ENCODE measurements around the gene TMEM60. TPM values are rescaled to one million over a fixed set of nuclear protein-coding genes. Genes with fewer than 3 reads are reported as not detected.

TMEM60 gene
- total and polyA plus RNA-seq, 12 donors = 4.7 to 15.6 (median 7.9) TPM

DNA sequence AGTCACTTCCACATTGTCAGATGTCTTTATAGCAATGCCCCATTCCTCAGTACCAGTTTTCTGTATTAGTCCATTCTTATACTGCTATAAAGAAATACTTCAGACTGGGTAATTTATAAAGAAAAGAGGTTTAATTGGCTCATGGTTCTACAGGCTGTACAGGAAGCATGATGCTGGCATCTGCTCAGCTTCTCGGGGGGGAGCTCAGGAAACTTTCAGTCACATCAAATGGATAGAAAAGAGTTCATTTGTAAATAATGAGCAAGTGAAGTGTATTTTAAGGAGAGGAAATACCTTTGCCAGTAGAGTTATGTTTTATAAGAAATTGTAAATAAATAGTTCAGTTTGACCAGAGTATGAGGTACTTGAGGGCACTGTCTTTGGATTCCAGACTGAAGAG is 50.5 kb downstream of the TMEM60 start:
- H3K4me1 ChIP-seq = peaks cover 0 to 28% (median 12%) of the 10 kb centered on the region in 9 donors
- no peak for ATAC-seq
- no peak overlapping the region for H3K27ac ChIP-seq
- TF ChIP-seq, protein P1, sequence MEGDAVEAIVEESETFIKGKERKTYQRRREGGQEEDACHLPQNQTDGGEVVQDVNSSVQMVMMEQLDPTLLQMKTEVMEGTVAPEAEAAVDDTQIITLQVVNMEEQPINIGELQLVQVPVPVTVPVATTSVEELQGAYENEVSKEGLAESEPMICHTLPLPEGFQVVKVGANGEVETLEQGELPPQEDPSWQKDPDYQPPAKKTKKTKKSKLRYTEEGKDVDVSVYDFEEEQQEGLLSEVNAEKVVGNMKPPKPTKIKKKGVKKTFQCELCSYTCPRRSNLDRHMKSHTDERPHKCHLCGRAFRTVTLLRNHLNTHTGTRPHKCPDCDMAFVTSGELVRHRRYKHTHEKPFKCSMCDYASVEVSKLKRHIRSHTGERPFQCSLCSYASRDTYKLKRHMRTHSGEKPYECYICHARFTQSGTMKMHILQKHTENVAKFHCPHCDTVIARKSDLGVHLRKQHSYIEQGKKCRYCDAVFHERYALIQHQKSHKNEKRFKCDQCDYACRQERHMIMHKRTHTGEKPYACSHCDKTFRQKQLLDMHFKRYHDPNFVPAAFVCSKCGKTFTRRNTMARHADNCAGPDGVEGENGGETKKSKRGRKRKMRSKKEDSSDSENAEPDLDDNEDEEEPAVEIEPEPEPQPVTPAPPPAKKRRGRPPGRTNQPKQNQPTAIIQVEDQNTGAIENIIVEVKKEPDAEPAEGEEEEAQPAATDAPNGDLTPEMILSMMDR (IDR thresholded peaks at IDR 0.05) = no peak
- no peak overlapping the region for H3K4me3 ChIP-seq
- H3K9me3 ChIP-seq = no peaks in the 10 kb centered on the region
- H3K36me3 ChIP-seq = peaks cover 0 to 46% (median 4%) of the 10 kb centered on the region in 9 donors
- H3K27me3 ChIP-seq = no peaks in the 10 kb centered on the region
- intact Hi-C loops (cut with DNase I) = no loop called here
- 62 to 78% methylated on average over 1 of the region's 1 CpG for WGBS, 2 donors
- DNase-seq = no peak

DNA sequence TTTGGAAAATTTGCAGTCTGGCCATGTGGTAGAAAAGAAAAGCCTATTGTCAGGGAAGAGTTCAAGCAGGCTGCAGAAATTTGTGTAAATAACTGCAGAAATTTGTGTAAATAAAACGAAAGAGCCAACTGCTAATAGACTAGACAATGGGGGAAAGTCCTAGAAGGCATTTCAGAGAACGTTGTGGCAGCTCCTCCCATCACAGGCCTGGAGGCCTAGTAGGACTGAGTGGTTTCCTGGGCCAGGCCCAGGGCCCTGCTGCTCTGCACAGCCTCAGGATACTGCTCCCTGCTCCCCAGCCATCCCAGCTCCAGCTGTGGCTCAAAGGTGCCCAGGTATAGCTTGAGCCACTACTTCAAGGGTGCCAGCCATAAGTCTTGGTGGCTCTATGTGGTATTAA is 51.1 kb downstream of the TMEM60 start:
- TF ChIP-seq, protein P1 (IDR thresholded peaks at IDR 0.05) = no peak
- H3K9me3 ChIP-seq = no peaks in the 10 kb centered on the region
- H3K27me3 ChIP-seq = no peaks in the 10 kb centered on the region
- ATAC-seq = no peak
- no peak for DNase-seq
- H3K36me3 ChIP-seq = peaks cover 0 to 50% (median 4%) of the 10 kb centered on the region in 9 donors
- peaks cover 0 to 23% (median 6%) of the 10 kb centered on the region in 9 donors for H3K4me1 ChIP-seq
- H3K4me3 ChIP-seq = no peak overlapping the region
- 85 to 90% methylated on average over 2 of the region's 2 CpGs for WGBS, 2 donors
- H3K27ac ChIP-seq = no peak overlapping the region
- intact Hi-C loops (cut with DNase I) = no loop called here

DNA sequence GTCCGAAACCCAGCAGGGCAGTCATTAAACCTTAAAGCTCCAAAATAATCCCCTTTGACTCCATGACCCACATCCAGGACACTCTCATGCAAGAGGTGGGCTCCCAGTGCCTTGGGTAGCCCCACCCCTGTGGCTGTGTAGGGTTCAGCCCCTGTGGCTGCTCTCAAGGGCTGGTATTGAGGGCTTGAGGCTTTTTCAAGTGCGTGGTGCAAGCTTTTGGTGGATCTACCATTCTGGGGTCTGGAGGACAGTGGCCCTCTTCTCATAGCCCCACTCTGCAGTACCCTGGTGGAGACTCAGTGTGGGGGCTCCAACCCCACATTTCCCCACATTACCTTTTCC is 51.4 kb downstream of the TMEM60 start:
- no peak overlapping the region for H3K4me3 ChIP-seq
- no peak overlapping the region for H3K27ac ChIP-seq
- H3K9me3 ChIP-seq = no peaks in the 10 kb centered on the region
- WGBS, 2 donors = 99 to 100% methylated on average over 2 of the region's 2 CpGs
- DNase-seq (no peak), ATAC-seq (no peak)
- H3K27me3 ChIP-seq = no peaks in the 10 kb centered on the region
- peaks cover 0 to 50% (median 1%) of the 10 kb centered on the region in 9 donors for H3K36me3 ChIP-seq
- TF ChIP-seq, protein P1 (IDR thresholded peaks at IDR 0.05) = no peak
- intact Hi-C loops (cut with DNase I) = no loop called here
- H3K4me1 ChIP-seq = peaks cover 0 to 19% (median 2%) of the 10 kb centered on the region in 9 donors

DNA sequence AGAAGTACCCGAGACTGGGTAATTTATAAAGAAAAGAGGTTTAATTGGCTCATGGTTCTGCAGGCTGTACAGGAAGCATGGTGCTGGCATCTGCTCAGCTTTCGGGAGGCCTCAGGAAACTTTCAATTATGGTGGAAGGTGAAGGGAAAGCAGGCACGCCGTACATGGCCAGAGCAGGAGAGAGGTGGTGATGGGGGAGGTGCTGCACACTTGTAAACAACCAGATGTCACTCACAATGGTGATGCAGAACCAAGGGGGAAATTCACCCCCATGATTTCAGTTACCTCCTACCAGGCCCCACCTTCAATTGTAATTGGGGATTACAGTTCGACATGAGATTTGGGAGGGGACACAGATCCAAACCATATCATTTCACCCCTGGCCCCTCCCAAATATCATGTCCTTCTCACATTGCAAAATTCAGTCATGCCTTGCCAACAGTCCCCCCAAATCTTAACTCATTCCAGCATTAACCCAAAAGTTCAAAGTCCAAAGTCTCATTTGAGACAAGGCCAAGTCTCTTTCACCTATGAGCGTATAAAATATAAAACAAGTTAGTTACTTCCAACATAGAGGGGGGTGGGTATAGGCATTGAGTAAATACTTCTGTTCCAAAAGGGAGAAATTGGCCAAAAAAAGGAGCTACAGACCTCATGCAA is 51.9 kb downstream of the TMEM60 start:
- peaks cover 0 to 45% (median 0%) of the 10 kb centered on the region in 9 donors for H3K36me3 ChIP-seq
- no peak for ATAC-seq
- no peaks in the 10 kb centered on the region for H3K27me3 ChIP-seq
- intact Hi-C loops (cut with DNase I) = no loop called here
- WGBS, 2 donors = 87 to 95% methylated on average over 6 of the region's 6 CpGs
- no peak overlapping the region for H3K27ac ChIP-seq
- H3K9me3 ChIP-seq = no peaks in the 10 kb centered on the region
- peaks cover 0 to 14% (median 0%) of the 10 kb centered on the region in 9 donors for H3K4me1 ChIP-seq
- TF ChIP-seq, protein P1 (IDR thresholded peaks at IDR 0.05) = no peak
- H3K4me3 ChIP-seq = no peak overlapping the region
- DNase-seq = no peak

Measured in heart right ventricle (tissue), 16 donors.